HUES64 (cell line): Measurements from ENCODE around the gene ANKRD13D.

Source experiments
- H3K27ac ChIP-seq: 2 replicates; pipeline ENCODE4 v1.7.0; 2013; ENCODE audit warnings: low read depth, low read length, inconsistent platforms
- H3K27me3 ChIP-seq: 2 replicates; pipeline ENCODE4 v1.6.1; 2013; ENCODE audit warnings: mild to moderate bottlenecking, low read length; ENCODE audit not compliant: insufficient read depth
- H3K36me3 ChIP-seq: 2 replicates; pipeline ENCODE4 v1.6.1; 2013; ENCODE audit warnings: mild to moderate bottlenecking, low read length; ENCODE audit not compliant: insufficient read depth
- H3K4me1 ChIP-seq: 2 replicates; pipeline ENCODE4 v1.6.1; 2013; ENCODE audit warnings: mild to moderate bottlenecking, low read length, moderate library complexity; ENCODE audit not compliant: insufficient read depth
- H3K4me3 ChIP-seq: 2 replicates; pipeline ENCODE4 v1.5.1; 2013; ENCODE audit warnings: mild to moderate bottlenecking, low read length, moderate library complexity
- H3K9ac ChIP-seq: 2 replicates; pipeline ENCODE4 v1.6.1; 2013; ENCODE audit warnings: mild to moderate bottlenecking, low read depth, low read length
- H3K9me3 ChIP-seq: 2 replicates; pipeline ENCODE4 v1.6.1; 2013; ENCODE audit warnings: low read depth, low read length; ENCODE audit not compliant: insufficient read depth
- WGBS: fragments of 150-250, 120-280 bp; methylation state at CpG from one replicate; pipeline ENCODE4 v1.1.7; 2013; ENCODE audit warnings: missing lambda C conversion rate; 5-methylcytosine and 5-hydroxymethylcytosine counted together

ANKRD13D gene

GRCh38 chr11:67276781-67277230 is 12.3 kb upstream of the ANKRD13D start:
- H3K4me1 ChIP-seq = peaks cover 12% of the 10 kb centered on the region
- H3K4me3 ChIP-seq = no peak overlapping the region
- peak overlapping the region; percentile 46 for H3K9ac ChIP-seq
- 66% methylated on average over 16 of the region's 16 CpGs for WGBS
- H3K27ac ChIP-seq = peak overlapping the region; percentile 91
- peaks cover 32% of the 10 kb centered on the region for H3K36me3 ChIP-seq
- H3K9me3 ChIP-seq = no peaks in the 10 kb centered on the region
- H3K27me3 ChIP-seq = no peaks in the 10 kb centered on the region

- peaks cover 36% of the 10 kb centered on the region for H3K36me3 ChIP-seq
- no peaks in the 10 kb centered on the region for H3K27me3 ChIP-seq
- WGBS = 44% methylated on average over 24 of the region's 24 CpGs
- H3K9ac ChIP-seq = peak overlapping the region; percentile 46
- no peak overlapping the region for H3K4me3 ChIP-seq
- peak overlapping the region; percentile 91 for H3K27ac ChIP-seq
- H3K9me3 ChIP-seq = no peaks in the 10 kb centered on the region
- peaks cover 12% of the 10 kb centered on the region for H3K4me1 ChIP-seq
Measured at GRCh38 chr11:67277231-67277961, 11.7 kb upstream of the ANKRD13D start.

GRCh38 chr11:67278135-67278938 is 10.8 kb upstream of the ANKRD13D start:
- Histone ChIP-seq H3K9me3 (no peaks in the 10 kb centered on the region), H3K27me3 (no peaks in the 10 kb centered on the region), H3K27ac (0 out of 2 replicates have a peak overlapping the region, but pooled peaks have one; percentile 91), H3K4me1 (peaks cover 12% of the 10 kb centered on the region), H3K4me3 (no peak overlapping the region), H3K9ac (no peak overlapping the region), H3K36me3 (peaks cover 46% of the 10 kb centered on the region)
- 93% methylated on average over 14 of the region's 14 CpGs for WGBS

- H3K4me3 ChIP-seq = no peak overlapping the region
- H3K36me3 ChIP-seq = peaks cover 52% of the 10 kb centered on the region
- peaks cover 12% of the 10 kb centered on the region for H3K4me1 ChIP-seq
- H3K9me3 ChIP-seq = no peaks in the 10 kb centered on the region
- H3K27ac ChIP-seq = no peak overlapping the region
- no peaks in the 10 kb centered on the region for H3K27me3 ChIP-seq
- H3K9ac ChIP-seq = no peak overlapping the region
- WGBS = 96% methylated on average over 14 of the region's 14 CpGs
Measured at GRCh38 chr11:67278939-67279588, 10.0 kb upstream of the ANKRD13D start.

GRCh38 chr11:67279589-67280340 is 9.3 kb upstream of the ANKRD13D start:
- peaks cover 55% of the 10 kb centered on the region for H3K36me3 ChIP-seq
- H3K9ac ChIP-seq = no peak overlapping the region
- H3K27ac ChIP-seq = no peak overlapping the region
- no peaks in the 10 kb centered on the region for H3K27me3 ChIP-seq
- H3K4me3 ChIP-seq = no peak overlapping the region
- WGBS = 94% methylated on average over 17 of the region's 17 CpGs
- H3K9me3 ChIP-seq = no peaks in the 10 kb centered on the region
- peaks cover 12% of the 10 kb centered on the region for H3K4me1 ChIP-seq

- WGBS = 94% methylated on average over 13 of the region's 13 CpGs
- no peak overlapping the region for H3K9ac ChIP-seq
Measured at GRCh38 chr11:67280341-67280787, 8.7 kb upstream of the ANKRD13D start.

GRCh38 chr11:67280788-67281551 is 8.1 kb upstream of the ANKRD13D start:
- no peak overlapping the region for H3K27ac ChIP-seq
- no peak overlapping the region for H3K9ac ChIP-seq
- peaks cover 66% of the 10 kb centered on the region for H3K36me3 ChIP-seq
- H3K4me3 ChIP-seq = no peak overlapping the region
- WGBS = 95% methylated on average over 31 of the region's 31 CpGs
- no peaks in the 10 kb centered on the region for H3K9me3 ChIP-seq
- H3K4me1 ChIP-seq = peaks cover 12% of the 10 kb centered on the region
- H3K27me3 ChIP-seq = no peaks in the 10 kb centered on the region

More at GRCh38 chr11:67280341-67280787, 8.7 kb upstream of the ANKRD13D start:
- Histone ChIP-seq H3K4me3 (no peak overlapping the region), H3K27ac (no peak overlapping the region), H3K36me3 (peaks cover 61% of the 10 kb centered on the region), H3K4me1 (peaks cover 12% of the 10 kb centered on the region), H3K9me3 (no peaks in the 10 kb centered on the region), H3K27me3 (no peaks in the 10 kb centered on the region)

- no peaks in the 10 kb centered on the region for H3K9me3 ChIP-seq
- peaks cover 8% of the 10 kb centered on the region for H3K4me1 ChIP-seq
- WGBS = 95% methylated on average over 27 of the region's 27 CpGs
- no peak overlapping the region for H3K9ac ChIP-seq
- H3K27me3 ChIP-seq = no peaks in the 10 kb centered on the region
- no peak overlapping the region for H3K27ac ChIP-seq
- H3K36me3 ChIP-seq = peaks cover 68% of the 10 kb centered on the region
- no peak overlapping the region for H3K4me3 ChIP-seq
Measured at GRCh38 chr11:67281552-67282150, 7.5 kb upstream of the ANKRD13D start.

GRCh38 chr11:67282155-67282875 is 6.8 kb upstream of the ANKRD13D start:
- Histone ChIP-seq H3K4me3 (no peak overlapping the region), H3K9me3 (no peaks in the 10 kb centered on the region), H3K4me1 (peaks cover under 1% of the 10 kb centered on the region; the same call in 1 of the 2 replicates), H3K36me3 (peaks cover 68% of the 10 kb centered on the region), H3K27me3 (no peaks in the 10 kb centered on the region), H3K9ac (no peak overlapping the region), H3K27ac (no peak overlapping the region)
- 94% methylated on average over 20 of the region's 20 CpGs for WGBS
